K562 (cell line): ENCODE data around the gene VAMP8. TPM values are rescaled to one million over a fixed set of nuclear protein-coding genes. Genes with fewer than 3 reads are reported as not detected.
A peak's percentile ranks its signal among the peaks of the same experiment; 100 is the strongest.

Experiments
- CBX1 ChIP-seq: sonication (generic); IDR thresholded peaks from 2 replicates; pipeline ENCODE4 v1.6.1; 2016; ENCODE audit warnings: antibody characterized with exemption, low read depth, mild to moderate bottlenecking
- CEBPG ChIP-seq, 3 experiments: fragments of 200-800 bp in 1 of 3; sonication (Bioruptor generic) in 1 of 3; sonication (generic) in 1 of 3; formaldehyde crosslinking in 1 of 3; IDR thresholded peaks in 2 of 3; conservative IDR thresholded peaks in 1 of 3; 2 replicates each; pipeline versions ENCODE4 v1.6.1 to v1.8.0; 2016 to 2022; ENCODE audit warnings: missing compliant biosample characterization in 2 of 3, missing genetic modification characterization in 2 of 3, mild to moderate bottlenecking in 1 of 3, missing genetic modification reagents in 1 of 3
- CLOCK ChIP-seq: fragments of 250-450 bp; sonication (Bioruptor Pico); IDR thresholded peaks from 2 replicates; pipeline ENCODE4 v1.4.0; 2020; ENCODE audit warnings: mild to moderate bottlenecking, moderate library complexity, borderline replicate concordance
- ELF1 ChIP-seq: fragments of 200-800 bp; sonication (Bioruptor generic); IDR thresholded peaks from 2 replicates; pipeline ENCODE4 v1.6.1; 2016; ENCODE audit warnings: missing genetic modification characterization, missing compliant biosample characterization
- FOXP4 ChIP-seq: sonication (generic); formaldehyde crosslinking; IDR thresholded peaks from 2 replicates; pipeline ENCODE4 v1.8.0; 2022; ENCODE audit warnings: mild to moderate bottlenecking, missing genetic modification reagents, borderline replicate concordance
- FUS ChIP-seq: fragments of 200-400 bp; formaldehyde crosslinking; optimal IDR thresholded peaks from 2 replicates; pipeline ENCODE3; 2017; ENCODE audit warnings: low read depth, low read length
- GATA2 ChIP-seq: sonication (generic); formaldehyde crosslinking; IDR thresholded peaks from 2 replicates; pipeline ENCODE4 v1.4.0; 2020; ENCODE audit warnings: mild to moderate bottlenecking, missing genetic modification reagents
- HNRNPH1 ChIP-seq: fragments of 200-400 bp; formaldehyde crosslinking; optimal IDR thresholded peaks from 2 replicates; pipeline ENCODE3; 2017; ENCODE audit warnings: low read depth, mild to moderate bottlenecking, low read length, moderate library complexity
- JUND ChIP-seq, 2 experiments: IDR thresholded peaks; 2 replicates in 1 of 2; 3 replicates in 1 of 2; pipeline ENCODE4 v1.6.1; 2011; ENCODE audit warnings: borderline replicate concordance in 2 of 2, low read depth in 2 of 2, low read length in 2 of 2, improper control_type of control experiment in 1 of 2, missing biosample characterization in 1 of 2, missing genetic modification characterization in 1 of 2, missing genetic modification reagents in 1 of 2
- KLF16 ChIP-seq: IDR thresholded peaks from 2 replicates; pipeline ENCODE4 v1.6.1; 2016; ENCODE audit warnings: antibody characterized with exemption
- MYBL2 ChIP-seq, 2 experiments: fragments of 450-650 bp in 1 of 2; sonication (generic) in 1 of 2; formaldehyde crosslinking in 1 of 2; IDR thresholded peaks; 2 replicates each; pipeline versions ENCODE4 v1.6.1 to v1.8.1; 2017 to 2022; ENCODE audit warnings: borderline replicate concordance in 1 of 2, inconsistent platforms in 1 of 2, low read depth in 1 of 2, mild to moderate bottlenecking in 1 of 2, missing genetic modification reagents in 1 of 2, moderate library complexity in 1 of 2
- NCOR1 ChIP-seq: fragments of 450-650 bp; IDR thresholded peaks from 2 replicates; pipeline ENCODE4 v1.6.1; 2016; ENCODE audit warnings: mild to moderate bottlenecking, moderate library complexity
- POLR2AphosphoS2 ChIP-seq: IDR thresholded peaks from 2 replicates; pipeline ENCODE4 v1.6.1; 2012; ENCODE audit warnings: low read length, improper control_type of control experiment
- SLC30A9 ChIP-seq: fragments of 250-450 bp; sonication (Bioruptor Pico); IDR thresholded peaks from 2 replicates; pipeline ENCODE4 v1.8.0; 2022; ENCODE audit warnings: mild to moderate bottlenecking, moderate library complexity
- UBTF ChIP-seq, 2 experiments: IDR thresholded peaks; 2 replicates each; pipeline ENCODE4 v1.6.1; 2012; ENCODE audit warnings: improper control_type of control experiment in 2 of 2, low read depth in 2 of 2, low read length in 2 of 2, borderline replicate concordance in 1 of 2
- ZNF23 ChIP-seq: fragments of 250-450 bp; sonication (Bioruptor Pico); IDR thresholded peaks from 2 replicates; pipeline ENCODE4 v1.4.0; 2020; ENCODE audit warnings: mild to moderate bottlenecking
- ZNF324 ChIP-seq: fragments of 250-450 bp; sonication (Bioruptor Pico); IDR thresholded peaks from 2 replicates; pipeline ENCODE4 v1.4.0; 2020; ENCODE audit warnings: mild to moderate bottlenecking
- ZNF408 ChIP-seq: fragments of 250-450 bp; sonication (Bioruptor Pico); IDR thresholded peaks from 2 replicates; pipeline ENCODE4 v1.4.0; 2020; ENCODE audit warnings: low read depth, mild to moderate bottlenecking, moderate library complexity
- ZNF589 ChIP-seq: fragments of 200-800 bp; sonication (Bioruptor generic); IDR thresholded peaks from 2 replicates; pipeline ENCODE4 v1.6.1; 2016; ENCODE audit warnings: low read depth, missing genetic modification characterization, missing compliant biosample characterization
- polyA plus RNA-seq, 8 experiments: library from polyadenylated mRNA; depleted of rRNA in 4 of 8; stranded (reverse) in 5 of 8; unstranded in 3 of 8; fragments of >200 nt; fragmentation: Nextera tagmentation in 2 of 8; fragmentation: Illumina TruSeq in 1 of 8; extraction: Ambion mirVana in 2 of 8; extraction: Trizol in 1 of 8; gene quantifications; 2 replicates each; pipeline versions ENCODE4 v1.2.1 to v1.2.3, GENCODE V29; 2011 to 2014; ENCODE audit warnings: inconsistent platforms in 1 of 8, missing spikeins in 1 of 8
- total RNA-seq, 7 experiments: library from RNA; depleted of rRNA in 6 of 7; stranded (reverse); fragments of >200 nt in 6 of 7; fragmentation: Illumina TruSeq in 2 of 7; extraction: Trizol in 2 of 7; gene quantifications; 2 replicates each; pipeline versions ENCODE4 v1.2.1 to v1.2.3, GENCODE V29; 2011 to 2021; ENCODE audit warnings: low replicate concordance in 1 of 7

VAMP8 gene
- total and polyA plus RNA-seq, 9 of the 15 experiments (the other 6 are each of a cell fraction or from before 2014, with no cell fraction given): 107 to 571 (median 248) TPM

GRCh38 chr2:85540133-85540648 is 37.2 kb upstream of the VAMP8 start (continued):
- TF ChIP-seq GATA2 (CRISPR knock-in tag): no peak
- TF ChIP-seq HNRNPH1: peak; percentile 10
- TF ChIP-seq ZNF324 (CRISPR knock-in tag): no peak
- TF ChIP-seq CBX1: no peak
- TF ChIP-seq NCOR1: peak; percentile 6; the same call in 1 of the 2 replicates
- no peak for TF ChIP-seq ZNF23 (CRISPR knock-in tag)
- no peak for TF ChIP-seq FOXP4 (CRISPR knock-in tag)
- no peak for TF ChIP-seq CEBPG (CRISPR knock-in tag; IDR thresholded peaks at IDR 0.05)
- TF ChIP-seq CEBPG (tag; conservative IDR thresholded peaks at IDR 0.05 in 1 of 2, IDR thresholded peaks at IDR 0.05 in 1 of 2): peak in 1 of 2 experiments; percentile 24; a peak in 1 of 4 replicates
- TF ChIP-seq JUND (IDR thresholded peaks at IDR 0.05; ENCODE audit: borderline replicate concordance, low read depth, low read length): no peak
- no peak; the same call in 2 of the 3 replicates for TF ChIP-seq JUND (tag; IDR thresholded peaks at IDR 0.05; ENCODE audit: borderline replicate concordance, low read depth, low read length)
- TF ChIP-seq FUS: no peak
- no peak for TF ChIP-seq ZNF589
- no peak for TF ChIP-seq ELF1 (tag)
- no peak for TF ChIP-seq ZNF408 (CRISPR knock-in tag)
- TF ChIP-seq KLF16: no peak
- no peak for TF ChIP-seq MYBL2 (IDR thresholded peaks at IDR 0.05; ENCODE audit: low read depth)
- TF ChIP-seq MYBL2 (CRISPR knock-in tag; IDR thresholded peaks at IDR 0.05; ENCODE audit: borderline replicate concordance): no peak
- TF ChIP-seq CLOCK (CRISPR knock-in tag): no peak
- TF ChIP-seq SLC30A9 (CRISPR knock-in tag): no peak
- TF ChIP-seq UBTF (IDR thresholded peaks at IDR 0.05; ENCODE audit: borderline replicate concordance in 1 of 2, low read depth in 2 of 2, low read length in 2 of 2): no peak
- TF ChIP-seq POLR2AphosphoS2: no peak
